Left forelimb (tissue), 1 donor: ENCODE measurements around the gene DYSF.
"Not testable (repeated sequence)": the region's sequence is repeated elsewhere in the genome, so short reads cannot be mapped to it uniquely, and the experiment has no call there.

Experiments used
- DNase-seq: peaks from one replicate; pipeline ENCODE4 v3.0.0-alpha.2; 2018; ENCODE audit warnings: low spot score

Gene DYSF

GRCh38 chr2:71646028-71646427 lies 192.7 kb downstream of the DYSF start:
- DNase-seq, result no peak

- no peak for DNase-seq
Measured at GRCh38 chr2:71647356-71647755, 194.0 kb downstream of the DYSF start.

- DNase-seq, result no peak
Measured at GRCh38 chr2:71655498-71655897, 202.1 kb downstream of the DYSF start.

GRCh38 chr2:71658256-71658655 lies 204.9 kb downstream of the DYSF start:
- DNase-seq, result not testable (repeated sequence)

GRCh38 chr2:71658771-71659170 lies 205.4 kb downstream of the DYSF start:
- DNase-seq, result no peak

GRCh38 chr2:71659868-71660518 lies 206.6 kb downstream of the DYSF start:
- peak; percentile 48 for DNase-seq

GRCh38 chr2:71661782-71662181 lies 208.4 kb downstream of the DYSF start:
- DNase-seq, result peak; percentile 38

GRCh38 chr2:71662665-71663394 lies 209.5 kb downstream of the DYSF start:
- DNase-seq, result no peak

- no peak for DNase-seq
Measured at GRCh38 chr2:71664161-71664560, 210.8 kb downstream of the DYSF start.

GRCh38 chr2:71665168-71666093 lies 212.1 kb downstream of the DYSF start:
- DNase-seq, result no peak

GRCh38 chr2:71666094-71666474 lies 212.7 kb downstream of the DYSF start:
- DNase-seq, result no peak

- peak; percentile 53 for DNase-seq
Measured at GRCh38 chr2:71667256-71668182, 214.2 kb downstream of the DYSF start.

- DNase-seq, result peak; percentile 36
Measured at GRCh38 chr2:71668326-71669057, 215.1 kb downstream of the DYSF start.

GRCh38 chr2:71669058-71669456 lies 215.7 kb downstream of the DYSF start:
- no peak for DNase-seq

GRCh38 chr2:71669628-71670429 lies 216.5 kb downstream of the DYSF start:
- peak; percentile 46 for DNase-seq

GRCh38 chr2:71670430-71670795 lies 217.1 kb downstream of the DYSF start:
- DNase-seq, result no peak

- DNase-seq, result peak; percentile 53
Measured at GRCh38 chr2:71671203-71671854, 218.0 kb downstream of the DYSF start.

GRCh38 chr2:71671895-71672825 lies 218.8 kb downstream of the DYSF start:
- DNase-seq, result peak; percentile 58
